GM18870 (cell line): ENCODE results near the gene EFCAB10.
A peak's percentile ranks its signal among the peaks of the same experiment; 100 is the strongest.
"Not testable (repeated sequence)": the region's sequence is repeated elsewhere in the genome, so short reads cannot be mapped to it uniquely, and the experiment has no call there.

Experiments used
- ATAC-seq: cut with Tn5 transposase; IDR thresholded peaks from one replicate; pipeline ENCODE4 v1.9.1; 2021; ENCODE audit warnings: moderate library complexity; ENCODE audit not compliant: unreplicated experiment

The EFCAB10 gene

GRCh38 chr7:105599551-105599950, 18.3 kb upstream of the EFCAB10 start:
- ATAC-seq = no peak

DNA sequence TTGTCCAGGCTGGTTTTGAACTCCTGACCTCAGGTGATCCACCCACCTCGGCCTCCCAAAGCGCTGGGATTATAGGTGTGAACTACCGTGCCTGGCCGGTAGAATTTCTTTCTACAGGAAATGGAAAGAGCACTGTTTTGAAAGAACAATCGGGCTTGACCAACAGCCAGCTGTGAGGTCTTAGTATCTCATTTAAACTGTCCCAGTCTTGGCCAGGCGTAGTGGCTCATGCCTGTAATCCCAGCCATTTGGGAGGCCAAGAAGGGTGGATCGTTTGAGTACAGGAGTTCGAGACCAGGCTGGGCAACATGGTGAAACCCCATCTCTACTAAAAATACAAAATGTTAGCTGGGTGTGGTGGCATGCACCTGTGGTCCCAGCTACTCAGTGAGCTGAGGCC, 17.8 kb upstream of the EFCAB10 start:
- ATAC-seq = not testable (repeated sequence)

DNA sequence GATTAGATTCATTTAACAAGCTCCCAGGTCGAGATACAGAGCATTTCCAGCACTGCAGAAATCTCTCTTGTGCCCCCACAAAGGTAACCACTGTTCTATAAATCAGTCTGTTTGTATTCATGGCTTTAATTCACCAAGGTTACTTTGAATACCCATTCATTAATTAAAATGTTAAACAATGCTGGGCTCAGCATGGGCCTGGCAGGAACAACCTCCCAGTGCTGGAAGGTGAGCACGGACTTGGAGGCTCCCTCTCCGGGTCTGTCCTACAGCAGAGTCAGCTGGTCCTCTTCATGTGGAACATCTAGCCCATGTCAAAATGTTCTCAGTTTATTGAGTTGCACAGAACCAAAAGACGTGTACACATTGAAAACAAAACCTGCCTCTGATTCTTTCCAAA, 15.6 kb upstream of the EFCAB10 start:
- ATAC-seq = no peak

DNA sequence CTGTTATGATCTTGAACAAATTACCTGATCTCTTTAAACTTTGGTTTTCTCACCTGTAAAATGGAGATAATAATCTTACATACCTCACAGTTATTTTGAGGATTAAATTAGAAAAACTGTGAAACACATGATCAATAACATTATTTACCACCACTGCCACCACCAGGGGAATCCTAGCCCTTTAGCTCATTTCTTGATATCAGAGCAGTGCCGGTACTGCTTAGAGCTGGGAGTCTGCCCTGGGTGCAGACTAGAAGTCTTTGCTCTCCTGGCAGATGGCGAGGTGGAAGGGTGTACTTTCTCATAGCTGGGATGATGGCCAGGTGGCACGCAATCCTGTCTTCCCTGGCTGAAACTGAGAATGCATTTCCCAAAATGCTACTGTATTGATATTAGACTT, 12.7 kb upstream of the EFCAB10 start:
- ATAC-seq = no peak

- ATAC-seq = no peak
These were observed 10.2 kb upstream of the EFCAB10 start for GRCh38 chr7:105591522-105591921.

GRCh38 chr7:105590793-105591192, 9.5 kb upstream of the EFCAB10 start:
- ATAC-seq = no peak

DNA sequence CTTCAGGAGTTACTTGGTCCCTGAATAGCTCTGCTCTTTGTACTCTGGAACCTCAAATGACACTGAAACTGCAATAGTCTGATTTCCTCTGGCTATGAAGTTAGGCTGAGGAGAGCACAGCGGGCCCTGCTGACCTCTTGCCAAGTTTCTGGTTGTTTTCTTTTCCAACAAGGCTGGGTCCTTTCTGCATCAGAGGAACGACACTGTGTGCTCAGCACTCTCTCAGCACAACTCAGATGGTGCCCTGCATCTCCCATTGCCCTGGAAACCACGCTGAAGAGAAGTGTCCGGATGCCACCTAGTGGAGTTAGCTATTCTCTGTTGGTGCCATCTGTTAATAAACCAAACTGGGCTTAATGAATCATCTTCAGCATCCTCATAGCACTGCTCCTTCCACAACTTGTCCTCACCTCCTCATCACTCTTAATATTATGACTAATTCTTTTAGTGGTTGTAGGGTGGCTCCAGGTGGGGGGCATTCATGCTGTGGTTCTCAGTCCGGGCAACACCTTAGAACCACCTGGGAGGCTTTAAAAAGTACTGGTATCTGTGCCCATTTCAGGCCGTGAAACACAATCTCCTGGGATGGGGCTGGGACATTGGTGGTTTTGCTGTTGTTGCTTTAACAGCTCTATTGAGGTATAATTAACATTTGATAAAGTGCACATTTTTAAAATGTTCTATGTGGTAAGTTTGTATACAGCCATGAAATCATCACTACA, 8.2 kb upstream of the EFCAB10 start:
- peak; percentile 84 for ATAC-seq

DNA sequence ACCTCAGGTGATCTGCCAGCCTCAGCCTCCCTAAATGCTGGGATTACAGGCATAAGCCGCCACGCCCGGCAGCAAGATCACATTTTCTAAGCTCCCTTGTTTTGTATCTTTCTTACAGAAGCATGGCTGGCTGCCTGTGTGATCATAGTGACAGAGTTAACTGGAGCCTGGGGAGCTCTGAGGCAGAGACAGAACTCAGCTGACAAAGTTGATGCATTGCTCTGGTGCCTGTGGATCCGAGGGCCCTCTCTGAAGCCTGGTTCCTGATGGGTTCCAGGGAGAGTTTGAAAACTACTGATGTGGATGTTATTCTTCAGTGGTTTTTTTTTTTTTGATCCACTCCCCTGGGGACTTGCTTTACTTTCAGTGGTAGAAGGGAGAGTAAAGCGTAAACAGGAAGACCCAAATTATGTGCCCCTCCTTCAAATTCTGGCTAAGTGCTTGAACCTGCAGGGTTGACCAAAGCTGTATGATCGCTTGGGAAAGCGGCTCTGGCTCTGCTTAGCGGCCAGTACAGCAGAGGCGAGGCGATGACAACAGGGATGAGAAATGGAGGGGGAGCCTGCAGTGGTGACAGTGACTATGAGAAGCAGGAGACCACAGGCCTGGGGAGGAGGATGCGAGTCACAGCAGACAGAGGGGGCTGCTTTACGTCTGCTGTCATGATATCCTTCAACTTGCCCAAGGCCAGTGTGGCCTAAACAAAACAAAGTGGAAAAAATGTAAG, 6.8 kb upstream of the EFCAB10 start:
- no peak for ATAC-seq

DNA sequence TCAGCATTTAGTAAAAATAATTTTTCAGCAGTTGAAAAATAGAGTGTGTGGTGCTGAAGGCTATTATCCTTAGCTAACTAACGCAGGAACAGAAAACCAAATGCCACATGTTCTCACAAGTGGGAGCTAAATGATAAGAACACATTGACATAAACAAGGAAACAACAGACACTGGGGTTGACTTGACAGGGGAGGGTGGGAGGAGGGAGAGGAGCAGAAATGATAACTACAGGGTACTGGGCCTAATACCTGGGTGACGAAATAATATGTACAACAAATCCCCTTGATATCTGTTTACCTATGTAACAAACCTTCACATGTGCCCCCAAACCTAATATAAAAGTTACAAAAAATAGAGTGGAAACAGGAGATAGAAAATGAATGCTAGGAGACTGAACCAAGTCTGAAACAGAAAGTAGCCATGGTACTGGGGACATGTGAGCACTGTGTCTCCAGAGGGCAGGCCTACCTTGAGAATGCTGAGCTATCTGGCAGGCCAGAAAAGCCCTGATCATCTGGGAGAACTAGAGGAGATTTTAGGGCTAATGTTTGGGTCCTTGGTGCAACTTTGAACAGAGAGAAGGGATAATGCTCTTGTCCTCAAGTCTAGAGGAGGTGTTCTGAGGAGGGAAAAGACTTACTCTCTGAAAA, 4.7 kb upstream of the EFCAB10 start:
- ATAC-seq = no peak

GRCh38 chr7:105584165-105584564, 2.9 kb upstream of the EFCAB10 start:
- ATAC-seq = no peak

DNA sequence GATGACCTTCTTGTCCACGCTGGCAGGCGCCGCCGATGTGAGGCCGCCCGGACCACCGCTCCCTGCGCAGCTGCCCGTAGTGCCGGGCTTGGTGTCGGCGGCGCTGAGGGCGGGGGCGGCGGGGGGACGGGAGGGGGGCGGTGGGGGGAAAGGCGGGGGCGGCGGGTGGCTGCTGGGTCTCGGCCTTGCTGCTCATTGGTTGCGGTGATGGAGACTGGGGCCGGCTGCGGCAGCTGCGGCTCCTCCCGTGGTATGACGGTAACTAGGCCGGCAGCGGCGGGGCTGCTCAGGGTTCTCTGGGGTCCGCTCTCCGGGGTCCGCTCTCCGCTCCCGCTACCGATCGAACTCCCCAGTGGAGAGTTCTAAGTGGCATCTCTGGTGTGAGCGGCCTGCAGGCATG, 1.8 kb upstream of the EFCAB10 start:
- ATAC-seq = no peak

GRCh38 chr7:105580022-105580740, 1.1 kb downstream of the EFCAB10 start:
- ATAC-seq = no peak

- no peak for ATAC-seq
These were observed 2.8 kb downstream of the EFCAB10 start for GRCh38 chr7:105578496-105578895.

- no peak for ATAC-seq
These were observed 4.0 kb downstream of the EFCAB10 start for GRCh38 chr7:105577251-105577650.

DNA sequence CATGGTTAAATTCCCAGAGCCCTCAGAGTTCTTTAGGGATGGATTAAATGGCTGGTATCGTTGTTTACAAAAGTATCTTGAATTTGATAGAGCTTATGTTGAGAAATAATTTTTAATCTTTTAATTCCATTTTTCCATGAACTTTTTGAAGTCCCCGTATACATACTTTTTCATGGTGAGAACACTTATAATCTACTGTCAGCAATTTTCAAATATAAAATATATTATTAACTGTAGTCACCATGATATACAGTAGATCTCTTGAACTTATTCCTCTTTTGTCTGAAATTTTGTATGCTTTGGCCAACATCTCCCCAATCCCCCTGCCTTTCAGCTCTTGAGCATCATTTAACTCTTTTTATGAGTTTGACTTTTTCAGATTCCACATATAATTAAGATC, 9.4 kb downstream of the EFCAB10 start:
- ATAC-seq = no peak

DNA sequence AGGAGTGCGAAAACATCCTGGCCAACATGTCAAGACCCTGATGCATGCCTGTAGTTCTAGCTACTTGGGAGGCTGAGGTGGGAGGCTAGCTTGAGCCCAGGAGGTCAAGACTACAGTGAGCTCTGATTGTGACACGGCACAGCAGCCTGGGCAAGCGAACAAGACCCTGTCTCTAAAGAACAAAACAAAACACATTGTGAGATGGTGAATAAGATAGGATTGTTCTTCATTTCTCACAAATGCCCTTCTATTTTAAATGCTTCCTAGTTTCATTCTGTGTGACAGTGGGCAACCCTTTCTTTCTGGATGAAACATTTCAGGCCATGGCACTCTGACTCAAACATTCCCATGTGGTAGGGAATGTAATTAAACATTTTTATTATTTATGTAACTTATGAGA, 13.5 kb downstream of the EFCAB10 start:
- no peak for ATAC-seq

DNA sequence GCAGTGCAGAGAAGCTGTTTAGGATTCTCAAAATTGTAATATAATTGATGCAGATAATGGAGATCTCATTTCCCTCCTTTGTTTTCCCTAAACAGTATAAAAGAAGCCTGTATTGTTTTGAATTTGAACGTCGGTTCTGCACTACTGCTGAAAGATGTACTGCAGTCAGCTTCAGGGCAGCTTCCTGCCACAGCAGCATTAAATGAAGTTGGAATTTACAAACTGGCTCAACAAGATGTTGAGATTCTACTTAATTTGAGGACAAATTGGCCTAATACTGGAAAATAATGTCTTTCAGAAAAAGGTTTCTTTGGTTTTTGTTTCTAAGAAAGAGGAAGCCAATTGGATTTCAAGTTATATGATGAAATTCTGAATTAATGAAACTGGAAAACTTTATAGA, 14.3 kb downstream of the EFCAB10 start:
- ATAC-seq = no peak

DNA sequence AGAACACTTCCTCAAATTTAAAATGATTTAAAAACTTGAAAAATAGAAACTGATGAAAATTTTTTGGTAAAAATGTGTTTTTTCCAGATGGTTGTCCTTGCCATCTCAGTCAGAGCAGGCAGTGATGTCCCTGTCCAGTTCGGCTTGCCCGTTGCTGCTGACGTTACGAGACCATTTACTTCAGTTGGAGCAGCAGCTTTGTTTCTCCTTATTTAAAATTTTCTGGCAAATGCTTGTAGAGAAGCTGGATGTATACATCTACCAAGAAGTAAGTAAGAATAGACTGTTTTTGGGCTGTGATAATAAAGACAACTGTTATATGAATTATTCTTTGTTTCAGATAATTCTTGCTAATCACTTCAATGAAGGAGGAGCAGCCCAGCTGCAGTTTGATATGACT, 16.1 kb downstream of the EFCAB10 start:
- ATAC-seq = no peak

DNA sequence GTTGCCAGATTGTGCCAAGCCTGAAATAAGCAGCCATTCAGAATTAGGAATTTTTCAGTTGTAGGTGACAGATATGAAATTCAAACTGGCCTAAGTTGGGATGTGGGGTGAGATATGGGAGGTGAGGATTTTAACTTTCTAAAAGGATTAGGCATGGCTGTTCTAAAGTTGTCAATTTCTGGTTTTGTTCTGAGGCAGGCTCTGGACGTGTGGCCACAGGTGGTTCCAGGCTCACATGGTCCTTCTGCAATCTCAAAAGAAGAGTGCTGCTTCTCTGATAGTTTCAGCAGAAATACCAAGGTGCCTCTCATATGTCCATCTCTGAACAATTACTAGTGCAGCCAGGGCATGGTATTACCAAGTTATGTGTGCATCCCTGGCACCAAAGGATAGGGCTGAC, 21.4 kb downstream of the EFCAB10 start:
- no peak for ATAC-seq

GRCh38 chr7:105538339-105538738, 43.0 kb downstream of the EFCAB10 start:
- no peak for ATAC-seq

DNA sequence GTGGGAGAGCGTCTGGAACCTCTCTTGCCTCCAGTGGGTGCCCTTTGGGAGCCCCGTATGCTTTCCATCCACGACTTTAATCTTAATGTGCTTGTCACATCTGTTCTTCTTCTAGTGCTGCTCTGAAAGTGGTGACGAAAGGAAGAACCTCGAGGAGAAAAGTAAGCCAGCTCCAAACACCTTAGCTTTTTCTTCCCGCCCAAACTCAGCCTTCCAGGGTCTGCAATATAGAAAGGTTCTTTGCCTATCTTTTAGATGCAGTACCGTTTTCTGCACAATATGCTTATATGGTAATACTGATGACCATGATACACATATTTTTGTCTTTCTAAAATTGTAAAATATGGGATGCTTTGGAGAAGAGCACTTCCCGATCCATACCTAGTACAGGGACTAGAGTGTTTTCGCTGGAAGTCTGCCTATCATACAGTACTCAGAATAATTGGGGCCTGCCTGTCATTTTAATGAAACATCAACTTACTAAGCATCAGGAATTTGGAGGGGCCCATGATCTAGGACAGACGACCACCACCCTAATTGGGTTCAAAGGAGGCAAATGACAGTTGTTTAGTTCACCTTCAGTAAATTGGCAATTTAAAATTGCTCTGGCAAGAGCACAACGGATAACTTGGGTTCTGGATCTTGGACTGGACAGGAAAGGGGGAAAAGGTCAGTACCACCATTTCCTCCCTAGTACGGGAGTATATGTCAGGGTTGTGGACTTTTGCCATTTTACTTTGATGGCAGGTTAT, 48.4 kb downstream of the EFCAB10 start:
- ATAC-seq = no peak
